ENCODE results near the gene FSIP1.

The FSIP1 gene

DNA sequence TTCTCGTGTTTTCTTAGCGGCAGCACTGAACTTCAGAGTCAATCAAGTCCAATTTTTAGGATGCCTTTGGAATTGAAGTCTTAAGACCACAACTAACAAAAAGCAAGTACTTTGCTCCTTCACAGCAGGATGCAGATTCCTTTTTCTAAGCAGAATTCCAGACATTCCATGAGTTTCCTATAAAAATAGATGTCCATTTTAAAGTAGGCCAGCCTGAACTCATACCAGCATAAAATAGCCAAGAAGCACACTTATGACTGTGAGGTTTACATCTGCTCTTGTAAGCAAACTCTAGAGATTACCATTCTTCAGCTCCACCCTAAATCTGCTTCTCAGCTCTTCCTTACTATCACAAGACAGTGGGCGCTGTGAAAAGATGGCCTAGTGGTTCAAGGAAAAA is 116.0 kb downstream of the FSIP1 start:
- no peak for TF ChIP-seq CTCF (IDR thresholded peaks at IDR 0.05; ENCODE audit: poor library complexity, severe bottlenecking)
- no peaks in the 10 kb centered on the region for H3K36me3 ChIP-seq (ENCODE audit: low read depth)
- no peak for DNase-seq (ENCODE audit: low spot score)
- H3K27ac ChIP-seq (ENCODE audit: poor library complexity, severe bottlenecking), result no peak overlapping the region
- no peaks in the 10 kb centered on the region for H3K9me3 ChIP-seq (ENCODE audit: severe bottlenecking)
- no peak overlapping the region for H3K4me3 ChIP-seq (ENCODE audit: severe bottlenecking)
- H3K4me1 ChIP-seq (ENCODE audit: insufficient read depth, poor library complexity, severe bottlenecking), result peaks cover under 1% of the 10 kb centered on the region
- H3K27me3 ChIP-seq (ENCODE audit: insufficient read depth, poor library complexity, severe bottlenecking), result no peaks in the 10 kb centered on the region
- no peak for ATAC-seq (ENCODE audit: low read depth)

DNA sequence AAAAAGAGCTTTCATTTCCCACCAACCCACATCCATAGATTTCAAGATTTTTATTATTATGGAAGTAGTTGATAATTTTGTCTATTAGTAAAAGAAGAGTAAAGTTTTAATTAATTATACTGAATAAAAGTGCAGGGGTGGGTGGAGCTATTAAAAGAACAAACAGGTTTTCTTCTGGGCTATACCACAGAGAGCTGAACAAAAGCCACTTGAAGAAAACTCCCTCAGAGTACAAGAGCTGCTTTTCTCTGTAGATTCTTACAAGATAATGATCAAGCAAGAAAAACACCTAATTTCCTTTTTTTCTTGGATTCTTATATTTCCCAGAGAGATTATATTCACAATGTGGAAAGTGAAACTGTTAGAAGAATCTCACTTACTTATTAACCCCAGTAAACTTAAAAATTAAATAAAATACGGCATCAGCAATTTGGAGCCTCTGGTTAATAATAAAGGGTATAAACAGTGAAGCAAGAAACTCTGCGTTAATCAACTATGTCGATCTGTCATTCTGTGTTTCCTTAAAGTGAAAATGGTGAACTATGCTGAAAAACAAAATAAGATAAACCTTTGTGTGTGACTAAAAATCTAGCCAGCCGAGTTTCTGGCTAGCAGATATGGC is 116.9 kb downstream of the FSIP1 start:
- ATAC-seq (ENCODE audit: low read depth), result no peak
- TF ChIP-seq CTCF (IDR thresholded peaks at IDR 0.05; ENCODE audit: poor library complexity, severe bottlenecking), result no peak
- Histone ChIP-seq H3K4me1 (ENCODE audit: insufficient read depth, poor library complexity, severe bottlenecking) (peaks cover 2% of the 10 kb centered on the region), H3K9me3 (ENCODE audit: severe bottlenecking) (no peaks in the 10 kb centered on the region), H3K27me3 (ENCODE audit: insufficient read depth, poor library complexity, severe bottlenecking) (no peaks in the 10 kb centered on the region), H3K4me3 (ENCODE audit: severe bottlenecking) (no peak overlapping the region), H3K36me3 (ENCODE audit: low read depth) (no peaks in the 10 kb centered on the region), H3K27ac (ENCODE audit: poor library complexity, severe bottlenecking) (no peak overlapping the region)
- no peak for DNase-seq (ENCODE audit: low spot score)

DNA sequence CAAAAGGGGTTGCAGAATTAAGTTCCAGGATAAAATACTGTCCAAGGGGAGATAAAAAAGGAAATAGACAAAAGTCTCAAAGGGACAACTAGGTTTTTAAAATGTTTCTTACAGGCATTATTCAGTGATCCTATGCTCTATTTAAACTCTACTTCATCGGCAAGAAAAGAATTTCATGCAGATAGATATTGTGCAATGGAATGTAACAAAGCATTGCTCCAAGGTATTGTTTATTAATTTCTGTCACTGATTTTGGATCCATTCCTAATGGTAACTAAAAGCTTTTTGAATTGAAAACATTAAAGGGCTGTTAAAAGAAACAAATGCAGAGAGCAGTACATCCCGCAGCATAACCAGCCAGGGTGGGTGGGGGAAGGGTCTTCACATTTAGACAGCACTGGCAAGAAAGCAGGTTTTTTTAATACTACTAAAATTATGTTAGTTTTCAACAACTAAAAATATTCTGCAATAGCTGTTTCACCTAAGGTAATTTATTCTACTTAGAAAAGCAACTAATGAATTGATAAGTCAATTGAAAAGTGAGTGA is 118.9 kb downstream of the FSIP1 start:
- H3K4me1 ChIP-seq (ENCODE audit: insufficient read depth, poor library complexity, severe bottlenecking), result peaks cover 2% of the 10 kb centered on the region
- no peak for TF ChIP-seq CTCF (IDR thresholded peaks at IDR 0.05; ENCODE audit: poor library complexity, severe bottlenecking)
- H3K4me3 ChIP-seq (ENCODE audit: severe bottlenecking), result no peak overlapping the region
- H3K36me3 ChIP-seq (ENCODE audit: low read depth), result no peaks in the 10 kb centered on the region
- no peaks in the 10 kb centered on the region for H3K9me3 ChIP-seq (ENCODE audit: severe bottlenecking)
- DNase-seq (ENCODE audit: low spot score) (no peak), ATAC-seq (ENCODE audit: low read depth) (no peak)
- no peak overlapping the region for H3K27ac ChIP-seq (ENCODE audit: poor library complexity, severe bottlenecking)
- no peaks in the 10 kb centered on the region for H3K27me3 ChIP-seq (ENCODE audit: insufficient read depth, poor library complexity, severe bottlenecking)

DNA sequence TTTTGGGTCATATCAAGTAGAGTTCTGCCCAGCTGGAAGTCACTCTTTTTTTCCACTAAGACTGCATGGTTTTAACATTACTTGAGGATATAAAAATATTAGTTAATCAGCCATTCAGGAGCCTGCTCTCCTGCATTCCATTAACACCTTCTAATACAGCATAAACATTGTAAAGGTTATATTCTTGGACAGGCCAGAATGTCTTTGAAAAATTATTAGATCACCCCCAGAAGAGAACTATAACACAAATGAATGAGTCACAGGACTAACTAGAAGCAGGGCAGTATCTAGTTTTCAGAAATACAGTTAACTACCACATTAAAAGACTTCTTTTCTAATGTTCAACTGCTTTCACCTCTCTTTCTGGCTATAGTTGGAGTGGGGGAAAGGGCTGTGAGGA is 120.9 kb downstream of the FSIP1 start:
- Histone ChIP-seq H3K4me1 (ENCODE audit: insufficient read depth, poor library complexity, severe bottlenecking) (peaks cover 14% of the 10 kb centered on the region), H3K27me3 (ENCODE audit: insufficient read depth, poor library complexity, severe bottlenecking) (no peaks in the 10 kb centered on the region), H3K9me3 (ENCODE audit: severe bottlenecking) (no peaks in the 10 kb centered on the region), H3K36me3 (ENCODE audit: low read depth) (no peaks in the 10 kb centered on the region), H3K4me3 (ENCODE audit: severe bottlenecking) (no peak overlapping the region), H3K27ac (ENCODE audit: poor library complexity, severe bottlenecking) (no peak overlapping the region)
- DNase-seq (ENCODE audit: low spot score) (no peak), ATAC-seq (ENCODE audit: low read depth) (peak; percentile 28; the same call in 1 of the 3 replicates)
- TF ChIP-seq CTCF (IDR thresholded peaks at IDR 0.05; ENCODE audit: poor library complexity, severe bottlenecking), result no peak

- no peak overlapping the region for H3K4me3 ChIP-seq (ENCODE audit: severe bottlenecking)
- no peaks in the 10 kb centered on the region for H3K27me3 ChIP-seq (ENCODE audit: insufficient read depth, poor library complexity, severe bottlenecking)
- no peak for TF ChIP-seq CTCF (IDR thresholded peaks at IDR 0.05; ENCODE audit: poor library complexity, severe bottlenecking)
- no peaks in the 10 kb centered on the region for H3K9me3 ChIP-seq (ENCODE audit: severe bottlenecking)
- peaks cover 14% of the 10 kb centered on the region for H3K4me1 ChIP-seq (ENCODE audit: insufficient read depth, poor library complexity, severe bottlenecking)
- no peaks in the 10 kb centered on the region for H3K36me3 ChIP-seq (ENCODE audit: low read depth)
- no peak for DNase-seq (ENCODE audit: low spot score)
- no peak for ATAC-seq (ENCODE audit: low read depth)
- H3K27ac ChIP-seq (ENCODE audit: poor library complexity, severe bottlenecking), result peak overlapping the region; percentile 66
Measured at GRCh38 chr15:39658740-39659139, 123.9 kb downstream of the FSIP1 start.

Measured in RWPE2 (cell line).